WTC11 (cell line): ENCODE data around the gene ZNF217. TPM values are rescaled to one million over a fixed set of nuclear protein-coding genes. Genes with fewer than 3 reads are reported as not detected.

ENCODE experiments used
- ATAC-seq: fragments of 200-7000 bp; cut with Tn5 transposase; 2 replicates; pipeline ENCODE4 v1.10.0; 2021; ENCODE audit warnings: mild to moderate bottlenecking, moderate library complexity
- CTCF ChIA-PET: fragments of 300-600 bp; sonication (Branson Sonifier 250); formaldehyde crosslinking; loops from one replicate; lab custom pipeline; 2021; ENCODE audit warnings: antibody characterized with exemption; lab: Charles Lee
- POLR2A ChIA-PET: fragments of 350-600 bp; sonication (Branson Sonifier 250); formaldehyde crosslinking; loops from one replicate; lab custom pipeline; 2021; ENCODE audit warnings: antibody characterized with exemption; lab: Charles Lee
- DNase-seq: peaks from one replicate; pipeline ENCODE4 v3.0.0; 2021; ENCODE audit warnings: low spot score
- H3K27ac Mint-ChIP-seq: 2 replicates; pipeline ENCODE4 v1.8.0; 2021; ENCODE audit warnings: mixed read lengths
- H3K27me3 Mint-ChIP-seq: 2 replicates; pipeline ENCODE4 v1.8.0; 2021; ENCODE audit warnings: low read depth, mild to moderate bottlenecking, moderate library complexity, mixed read lengths
- H3K36me3 Mint-ChIP-seq: 2 replicates; pipeline ENCODE4 v1.8.0; 2021; ENCODE audit warnings: mixed read lengths
- H3K4me1 Mint-ChIP-seq: 2 replicates; pipeline ENCODE4 v1.8.0; 2022; ENCODE audit warnings: mixed read lengths
- H3K4me3 Mint-ChIP-seq: 2 replicates; pipeline ENCODE4 v1.8.0; 2021; ENCODE audit warnings: mild to moderate bottlenecking, moderate library complexity, mixed read lengths
- H3K9me3 Mint-ChIP-seq: 2 replicates; pipeline ENCODE4 v1.8.0; 2021; ENCODE audit warnings: mixed read lengths
- CREB1 ChIP-seq: sonication (generic); formaldehyde crosslinking; IDR thresholded peaks from 2 replicates; pipeline ENCODE4 v1.8.0; 2023; ENCODE audit warnings: mild to moderate bottlenecking, missing genetic modification reagents
- FOXP1 ChIP-seq: sonication (generic); formaldehyde crosslinking; IDR thresholded peaks from 2 replicates; pipeline ENCODE4 v1.8.0; 2022; ENCODE audit warnings: missing genetic modification reagents, mild to moderate bottlenecking, moderate library complexity, borderline replicate concordance
- GTF2I ChIP-seq: fragments of 250-450 bp; sonication (Bioruptor Pico); conservative IDR thresholded peaks from 2 replicates; pipeline ENCODE4 v1.4.0; 2021; ENCODE audit warnings: mild to moderate bottlenecking
- HMGA2 ChIP-seq: fragments of 250-450 bp; sonication (Bioruptor Pico); IDR thresholded peaks from 2 replicates; pipeline ENCODE4 v1.4.0; 2021; ENCODE audit warnings: mild to moderate bottlenecking, moderate library complexity
- NFYB ChIP-seq: sonication (generic); formaldehyde crosslinking; conservative IDR thresholded peaks from 2 replicates; pipeline ENCODE4 v1.8.0; 2022; ENCODE audit warnings: low read depth, missing genetic modification reagents
- NR1H2 ChIP-seq: sonication (generic); formaldehyde crosslinking; IDR thresholded peaks from 2 replicates; pipeline ENCODE4 v1.9.0; 2021; ENCODE audit warnings: mild to moderate bottlenecking, moderate library complexity, missing genetic modification reagents
- TP53 ChIP-seq: sonication (generic); formaldehyde crosslinking; IDR thresholded peaks from 2 replicates; pipeline ENCODE4 v1.8.1; 2023; ENCODE audit warnings: mild to moderate bottlenecking, missing genetic modification reagents
- ZBTB21 ChIP-seq: sonication (generic); formaldehyde crosslinking; IDR thresholded peaks from 2 replicates; pipeline ENCODE4 v1.8.1; 2023; ENCODE audit warnings: mild to moderate bottlenecking, missing genetic modification reagents, borderline replicate concordance
- ZNF138 ChIP-seq: sonication (generic); formaldehyde crosslinking; conservative IDR thresholded peaks from 2 replicates; pipeline ENCODE4 v1.8.1; 2022; ENCODE audit warnings: mild to moderate bottlenecking, moderate library complexity, missing genetic modification reagents
- ZNF423 ChIP-seq: fragments of 250-450 bp; sonication (Bioruptor Pico); IDR thresholded peaks from 2 replicates; pipeline ENCODE4 v2.1.2; 2022; ENCODE audit warnings: mild to moderate bottlenecking, moderate library complexity
- total RNA-seq: library from RNA; stranded (reverse); gene quantifications from 3 replicates; pipeline ENCODE4 v1.2.3, GENCODE V29; 2021
- TF ChIP-seq, protein P1 (sequence below): sonication (generic); formaldehyde crosslinking; IDR thresholded peaks from 2 replicates; pipeline ENCODE4 v1.8.1; 2022; ENCODE audit warnings: mild to moderate bottlenecking, moderate library complexity, missing genetic modification reagents
- TF ChIP-seq, protein P2 (sequence below): sonication (generic); formaldehyde crosslinking; IDR thresholded peaks from 2 replicates; pipeline ENCODE4 v1.8.1; 2023; ENCODE audit warnings: mild to moderate bottlenecking, missing genetic modification reagents, moderate library complexity
- TF ChIP-seq, protein P3 (sequence below): fragments of 250-450 bp; sonication (Bioruptor Pico); conservative IDR thresholded peaks from 2 replicates; pipeline ENCODE4 v1.9.0; 2021; ENCODE audit warnings: mild to moderate bottlenecking
- TF ChIP-seq, protein P4 (sequence below): sonication (generic); formaldehyde crosslinking; IDR thresholded peaks from 2 replicates; pipeline ENCODE4 v1.8.1; 2022; ENCODE audit warnings: missing genetic modification reagents, borderline replicate concordance
- TF ChIP-seq, protein P5 (sequence below): sonication (generic); formaldehyde crosslinking; IDR thresholded peaks from 2 replicates; pipeline ENCODE4 v1.8.0; 2022; ENCODE audit warnings: mild to moderate bottlenecking, missing genetic modification reagents
- TF ChIP-seq, protein P6 (sequence below): sonication (generic); formaldehyde crosslinking; IDR thresholded peaks from 2 replicates; pipeline ENCODE4 v1.8.0; 2022; ENCODE audit warnings: missing genetic modification reagents
- TF ChIP-seq, protein P7 (sequence below): fragments of 250-450 bp; sonication (Bioruptor Pico); IDR thresholded peaks from 2 replicates; pipeline ENCODE4 v1.9.0; 2021; ENCODE audit warnings: mild to moderate bottlenecking, borderline replicate concordance

ZNF217 gene
- total RNA-seq, 1 experiment from 2014 or later: 75.6 TPM

DNA sequence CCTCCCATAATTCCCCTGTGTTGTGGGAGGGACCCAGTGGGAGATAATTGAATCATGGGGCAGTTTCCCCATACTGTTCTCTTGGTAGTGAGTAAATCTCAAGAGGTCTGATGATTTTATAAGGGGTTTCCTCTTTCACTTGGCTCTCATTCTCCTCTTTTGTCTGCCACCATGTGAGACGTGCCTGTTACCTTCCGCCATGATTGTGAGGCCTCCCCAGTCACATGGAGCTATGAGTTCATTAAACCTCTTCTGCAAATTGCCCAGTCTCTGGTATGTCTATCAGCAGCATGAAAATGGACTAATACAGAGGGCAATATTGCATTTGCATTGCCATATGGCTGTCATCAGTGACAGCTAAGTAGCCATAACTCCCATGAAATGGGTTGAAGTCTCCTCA is 63.2 kb downstream of the ZNF217 start:
- H3K27ac Mint-ChIP-seq: no peak overlapping the region
- POLR2A ChIA-PET: no interaction called here
- no peaks in the 10 kb centered on the region for H3K4me1 Mint-ChIP-seq
- DNase-seq (no peak), ATAC-seq (no peak)
- H3K36me3 Mint-ChIP-seq: no peaks in the 10 kb centered on the region
- peaks cover 7% of the 10 kb centered on the region; the same call in 1 of the 2 replicates for H3K9me3 Mint-ChIP-seq
- CTCF ChIA-PET: interaction anchor here (1.5 kb wide), 1 partner anchor 17 kb away, joined by 5 read pairs; no protein-coding TSS in a partner anchor
- H3K4me3 Mint-ChIP-seq: no peak overlapping the region
- TF ChIP-seq ZNF423 (CRISPR knock-in tag) (no peak), ZBTB21 (CRISPR knock-in tag) (no peak), HMGA2 (no peak), TP53 (CRISPR knock-in tag) (no peak), CREB1 (CRISPR knock-in tag) (no peak), FOXP1 (CRISPR knock-in tag) (no peak), GTF2I (CRISPR knock-in tag) (no peak), ZNF138 (CRISPR knock-in tag) (no peak), NFYB (CRISPR knock-in tag) (no peak)
- TF ChIP-seq, protein P1, sequence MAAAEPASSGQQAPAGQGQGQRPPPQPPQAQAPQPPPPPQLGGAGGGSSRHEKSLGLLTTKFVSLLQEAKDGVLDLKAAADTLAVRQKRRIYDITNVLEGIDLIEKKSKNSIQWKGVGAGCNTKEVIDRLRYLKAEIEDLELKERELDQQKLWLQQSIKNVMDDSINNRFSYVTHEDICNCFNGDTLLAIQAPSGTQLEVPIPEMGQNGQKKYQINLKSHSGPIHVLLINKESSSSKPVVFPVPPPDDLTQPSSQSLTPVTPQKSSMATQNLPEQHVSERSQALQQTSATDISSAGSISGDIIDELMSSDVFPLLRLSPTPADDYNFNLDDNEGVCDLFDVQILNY (CRISPR knock-in tag): no peak
- TF ChIP-seq, protein P2, sequence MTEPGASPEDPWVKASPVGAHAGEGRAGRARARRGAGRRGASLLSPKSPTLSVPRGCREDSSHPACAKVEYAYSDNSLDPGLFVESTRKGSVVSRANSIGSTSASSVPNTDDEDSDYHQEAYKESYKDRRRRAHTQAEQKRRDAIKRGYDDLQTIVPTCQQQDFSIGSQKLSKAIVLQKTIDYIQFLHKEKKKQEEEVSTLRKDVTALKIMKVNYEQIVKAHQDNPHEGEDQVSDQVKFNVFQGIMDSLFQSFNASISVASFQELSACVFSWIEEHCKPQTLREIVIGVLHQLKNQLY (CRISPR knock-in tag): no peak
- TF ChIP-seq, protein P3, sequence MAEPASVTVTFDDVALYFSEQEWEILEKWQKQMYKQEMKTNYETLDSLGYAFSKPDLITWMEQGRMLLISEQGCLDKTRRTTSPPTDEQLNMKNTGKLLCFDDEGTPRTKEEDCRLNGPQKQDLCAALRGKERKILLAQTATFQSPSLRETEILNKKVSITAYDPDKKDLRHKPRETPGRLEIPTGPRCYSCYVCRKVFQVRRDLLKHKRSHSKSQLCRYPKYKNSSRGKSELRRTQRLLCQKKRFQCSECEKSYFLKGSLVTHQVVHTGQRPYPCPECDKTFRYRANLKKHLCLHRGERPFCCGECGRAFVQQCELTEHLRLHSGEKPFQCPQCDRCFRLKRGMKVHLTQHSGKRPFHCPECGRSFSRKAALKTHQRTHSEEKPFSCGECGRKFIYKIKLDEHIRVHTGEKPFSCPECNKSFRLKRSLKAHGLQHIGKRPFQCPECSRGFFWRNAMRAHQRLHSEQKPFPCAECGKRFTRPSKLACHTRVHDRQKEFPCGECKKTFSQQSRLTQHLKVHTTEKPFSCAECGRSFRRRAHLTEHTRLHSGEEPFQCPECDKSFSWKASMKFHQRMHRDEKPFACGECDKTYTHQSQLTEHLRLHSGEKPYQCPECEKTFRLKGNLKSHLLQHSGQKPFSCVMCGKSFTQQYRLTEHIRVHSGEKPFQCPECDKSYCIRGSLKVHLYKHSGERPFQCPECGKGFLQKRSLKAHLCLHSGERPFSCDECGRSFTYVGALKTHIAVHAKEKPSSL (CRISPR knock-in tag): no peak
- no peaks in the 10 kb centered on the region; the same call in 1 of the 2 replicates for H3K27me3 Mint-ChIP-seq

DNA sequence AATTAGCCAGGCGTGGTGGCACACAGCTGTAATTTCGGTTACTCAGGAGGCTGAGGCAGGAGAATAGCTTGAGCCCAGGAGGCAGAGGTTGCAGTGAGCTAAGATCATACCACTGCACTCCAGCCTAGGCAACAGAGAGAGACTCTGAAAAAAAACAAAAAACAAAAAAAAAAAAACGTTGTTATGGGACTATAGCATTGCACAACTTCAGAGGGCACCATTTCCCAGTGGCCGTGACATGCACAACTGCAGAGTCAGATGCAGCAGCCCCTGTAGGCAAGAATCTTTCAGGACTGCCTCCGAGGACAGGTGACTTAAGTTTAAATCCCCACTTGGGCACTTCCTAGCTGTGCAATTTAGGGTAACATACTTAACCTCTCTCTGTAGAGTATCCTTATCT is 64.0 kb downstream of the ZNF217 start:
- CTCF ChIA-PET: interaction anchor here (1.5 kb wide), 1 partner anchor 18 kb away, joined by 5 read pairs; no protein-coding TSS in a partner anchor
- peaks cover 7% of the 10 kb centered on the region; the same call in 1 of the 2 replicates for H3K9me3 Mint-ChIP-seq
- no peak overlapping the region for H3K27ac Mint-ChIP-seq
- POLR2A ChIA-PET: no interaction called here
- H3K4me3 Mint-ChIP-seq: no peak overlapping the region
- no peaks in the 10 kb centered on the region for H3K4me1 Mint-ChIP-seq
- ATAC-seq (no peak), DNase-seq (no peak)
- no peaks in the 10 kb centered on the region for H3K36me3 Mint-ChIP-seq
- H3K27me3 Mint-ChIP-seq: no peaks in the 10 kb centered on the region; the same call in 1 of the 2 replicates
- TF ChIP-seq, protein P2 (CRISPR knock-in tag): no peak
- TF ChIP-seq, protein P4, sequence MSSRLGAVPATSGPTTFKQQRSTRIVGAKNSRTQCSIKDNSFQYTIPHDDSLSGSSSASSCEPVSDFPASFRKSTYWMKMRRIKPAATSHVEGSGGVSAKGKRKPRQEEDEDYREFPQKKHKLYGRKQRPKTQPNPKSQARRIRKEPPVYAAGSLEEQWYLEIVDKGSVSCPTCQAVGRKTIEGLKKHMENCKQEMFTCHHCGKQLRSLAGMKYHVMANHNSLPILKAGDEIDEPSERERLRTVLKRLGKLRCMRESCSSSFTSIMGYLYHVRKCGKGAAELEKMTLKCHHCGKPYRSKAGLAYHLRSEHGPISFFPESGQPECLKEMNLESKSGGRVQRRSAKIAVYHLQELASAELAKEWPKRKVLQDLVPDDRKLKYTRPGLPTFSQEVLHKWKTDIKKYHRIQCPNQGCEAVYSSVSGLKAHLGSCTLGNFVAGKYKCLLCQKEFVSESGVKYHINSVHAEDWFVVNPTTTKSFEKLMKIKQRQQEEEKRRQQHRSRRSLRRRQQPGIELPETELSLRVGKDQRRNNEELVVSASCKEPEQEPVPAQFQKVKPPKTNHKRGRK (CRISPR knock-in tag): no peak
- TF ChIP-seq, protein P1 (CRISPR knock-in tag): no peak
- TF ChIP-seq, protein P5, sequence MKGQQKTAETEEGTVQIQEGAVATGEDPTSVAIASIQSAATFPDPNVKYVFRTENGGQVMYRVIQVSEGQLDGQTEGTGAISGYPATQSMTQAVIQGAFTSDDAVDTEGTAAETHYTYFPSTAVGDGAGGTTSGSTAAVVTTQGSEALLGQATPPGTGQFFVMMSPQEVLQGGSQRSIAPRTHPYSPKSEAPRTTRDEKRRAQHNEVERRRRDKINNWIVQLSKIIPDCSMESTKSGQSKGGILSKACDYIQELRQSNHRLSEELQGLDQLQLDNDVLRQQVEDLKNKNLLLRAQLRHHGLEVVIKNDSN (CRISPR knock-in tag): no peak
- TF ChIP-seq, protein P6, sequence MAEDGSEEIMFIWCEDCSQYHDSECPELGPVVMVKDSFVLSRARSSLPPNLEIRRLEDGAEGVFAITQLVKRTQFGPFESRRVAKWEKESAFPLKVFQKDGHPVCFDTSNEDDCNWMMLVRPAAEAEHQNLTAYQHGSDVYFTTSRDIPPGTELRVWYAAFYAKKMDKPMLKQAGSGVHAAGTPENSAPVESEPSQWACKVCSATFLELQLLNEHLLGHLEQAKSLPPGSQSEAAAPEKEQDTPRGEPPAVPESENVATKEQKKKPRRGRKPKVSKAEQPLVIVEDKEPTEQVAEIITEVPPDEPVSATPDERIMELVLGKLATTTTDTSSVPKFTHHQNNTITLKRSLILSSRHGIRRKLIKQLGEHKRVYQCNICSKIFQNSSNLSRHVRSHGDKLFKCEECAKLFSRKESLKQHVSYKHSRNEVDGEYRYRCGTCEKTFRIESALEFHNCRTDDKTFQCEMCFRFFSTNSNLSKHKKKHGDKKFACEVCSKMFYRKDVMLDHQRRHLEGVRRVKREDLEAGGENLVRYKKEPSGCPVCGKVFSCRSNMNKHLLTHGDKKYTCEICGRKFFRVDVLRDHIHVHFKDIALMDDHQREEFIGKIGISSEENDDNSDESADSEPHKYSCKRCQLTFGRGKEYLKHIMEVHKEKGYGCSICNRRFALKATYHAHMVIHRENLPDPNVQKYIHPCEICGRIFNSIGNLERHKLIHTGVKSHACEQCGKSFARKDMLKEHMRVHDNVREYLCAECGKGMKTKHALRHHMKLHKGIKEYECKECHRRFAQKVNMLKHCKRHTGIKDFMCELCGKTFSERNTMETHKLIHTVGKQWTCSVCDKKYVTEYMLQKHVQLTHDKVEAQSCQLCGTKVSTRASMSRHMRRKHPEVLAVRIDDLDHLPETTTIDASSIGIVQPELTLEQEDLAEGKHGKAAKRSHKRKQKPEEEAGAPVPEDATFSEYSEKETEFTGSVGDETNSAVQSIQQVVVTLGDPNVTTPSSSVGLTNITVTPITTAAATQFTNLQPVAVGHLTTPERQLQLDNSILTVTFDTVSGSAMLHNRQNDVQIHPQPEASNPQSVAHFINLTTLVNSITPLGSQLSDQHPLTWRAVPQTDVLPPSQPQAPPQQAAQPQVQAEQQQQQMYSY: no peak
- TF ChIP-seq, protein P7, sequence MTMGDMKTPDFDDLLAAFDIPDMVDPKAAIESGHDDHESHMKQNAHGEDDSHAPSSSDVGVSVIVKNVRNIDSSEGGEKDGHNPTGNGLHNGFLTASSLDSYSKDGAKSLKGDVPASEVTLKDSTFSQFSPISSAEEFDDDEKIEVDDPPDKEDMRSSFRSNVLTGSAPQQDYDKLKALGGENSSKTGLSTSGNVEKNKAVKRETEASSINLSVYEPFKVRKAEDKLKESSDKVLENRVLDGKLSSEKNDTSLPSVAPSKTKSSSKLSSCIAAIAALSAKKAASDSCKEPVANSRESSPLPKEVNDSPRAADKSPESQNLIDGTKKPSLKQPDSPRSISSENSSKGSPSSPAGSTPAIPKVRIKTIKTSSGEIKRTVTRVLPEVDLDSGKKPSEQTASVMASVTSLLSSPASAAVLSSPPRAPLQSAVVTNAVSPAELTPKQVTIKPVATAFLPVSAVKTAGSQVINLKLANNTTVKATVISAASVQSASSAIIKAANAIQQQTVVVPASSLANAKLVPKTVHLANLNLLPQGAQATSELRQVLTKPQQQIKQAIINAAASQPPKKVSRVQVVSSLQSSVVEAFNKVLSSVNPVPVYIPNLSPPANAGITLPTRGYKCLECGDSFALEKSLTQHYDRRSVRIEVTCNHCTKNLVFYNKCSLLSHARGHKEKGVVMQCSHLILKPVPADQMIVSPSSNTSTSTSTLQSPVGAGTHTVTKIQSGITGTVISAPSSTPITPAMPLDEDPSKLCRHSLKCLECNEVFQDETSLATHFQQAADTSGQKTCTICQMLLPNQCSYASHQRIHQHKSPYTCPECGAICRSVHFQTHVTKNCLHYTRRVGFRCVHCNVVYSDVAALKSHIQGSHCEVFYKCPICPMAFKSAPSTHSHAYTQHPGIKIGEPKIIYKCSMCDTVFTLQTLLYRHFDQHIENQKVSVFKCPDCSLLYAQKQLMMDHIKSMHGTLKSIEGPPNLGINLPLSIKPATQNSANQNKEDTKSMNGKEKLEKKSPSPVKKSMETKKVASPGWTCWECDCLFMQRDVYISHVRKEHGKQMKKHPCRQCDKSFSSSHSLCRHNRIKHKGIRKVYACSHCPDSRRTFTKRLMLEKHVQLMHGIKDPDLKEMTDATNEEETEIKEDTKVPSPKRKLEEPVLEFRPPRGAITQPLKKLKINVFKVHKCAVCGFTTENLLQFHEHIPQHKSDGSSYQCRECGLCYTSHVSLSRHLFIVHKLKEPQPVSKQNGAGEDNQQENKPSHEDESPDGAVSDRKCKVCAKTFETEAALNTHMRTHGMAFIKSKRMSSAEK: no peak
- no peak for TF ChIP-seq HMGA2
- no peak for TF ChIP-seq NFYB (CRISPR knock-in tag)
- no peak for TF ChIP-seq NR1H2 (CRISPR knock-in tag)
